SK-N-SH treated with all-trans-retinoic acid at 6 μM for 48 hours (cell line): Measurements from ENCODE around the gene KRT39.

Experiments
- ARNTL ChIP-seq: fragments of 450-650 bp; formaldehyde crosslinking; IDR thresholded peaks from 2 replicates; pipeline ENCODE4 v1.5.0; 2020; ENCODE audit warnings: low read depth, mild to moderate bottlenecking, moderate library complexity, borderline replicate concordance
- ISL1 ChIP-seq: fragments of 250-450 bp; sonication (Bioruptor Pico); IDR thresholded peaks from 2 replicates; pipeline ENCODE4 v2.1.2; 2022; ENCODE audit warnings: mild to moderate bottlenecking, moderate library complexity
- PPARA ChIP-seq: fragments of 250-450 bp; sonication (Bioruptor Pico); IDR thresholded peaks from 2 replicates; pipeline ENCODE4 v1.5.0; 2020; ENCODE audit warnings: mild to moderate bottlenecking, borderline replicate concordance
- SNAI2 ChIP-seq: fragments of 250-450 bp; sonication (Bioruptor Pico); IDR thresholded peaks from 2 replicates; pipeline ENCODE4 v1.5.0; 2020; ENCODE audit warnings: mild to moderate bottlenecking, moderate library complexity
- TCF4 ChIP-seq: fragments of 250-450 bp; sonication (Bioruptor Pico); IDR thresholded peaks from 2 replicates; pipeline ENCODE4 v1.8.0; 2021; ENCODE audit warnings: mild to moderate bottlenecking, moderate library complexity, borderline replicate concordance
- TOX ChIP-seq: fragments of 250-450 bp; sonication (Bioruptor Pico); IDR thresholded peaks from 2 replicates; pipeline ENCODE4 v1.8.0; 2021; ENCODE audit warnings: mild to moderate bottlenecking, moderate library complexity, borderline replicate concordance
- ZC3H10 ChIP-seq: fragments of 250-450 bp; sonication (Bioruptor Pico); IDR thresholded peaks from 2 replicates; pipeline ENCODE4 v1.5.1; 2021; ENCODE audit warnings: mild to moderate bottlenecking, moderate library complexity
- ZFP3 ChIP-seq: fragments of 250-450 bp; sonication (Bioruptor Pico); IDR thresholded peaks from 2 replicates; pipeline ENCODE4 v1.5.0; 2020; ENCODE audit warnings: mild to moderate bottlenecking, moderate library complexity
- ZNF565 ChIP-seq: fragments of 450-650 bp; formaldehyde crosslinking; conservative IDR thresholded peaks from 2 replicates; pipeline ENCODE4 v1.5.0; 2020; ENCODE audit warnings: low read depth, mild to moderate bottlenecking, moderate library complexity
- TF ChIP-seq, protein P1 (sequence below): fragments of 250-450 bp; sonication (Bioruptor Pico); IDR thresholded peaks from 2 replicates; pipeline ENCODE4 v1.5.0; 2020; ENCODE audit warnings: mild to moderate bottlenecking, moderate library complexity
- TF ChIP-seq, protein P2 (sequence below): fragments of 250-450 bp; sonication (Bioruptor Pico); IDR thresholded peaks from 2 replicates; pipeline ENCODE4 v1.5.1; 2020; ENCODE audit warnings: low read depth, mild to moderate bottlenecking, moderate library complexity
- TF ChIP-seq, protein P3 (sequence below): fragments of 250-450 bp; sonication (Bioruptor Pico); IDR thresholded peaks from 2 replicates; pipeline ENCODE4 v1.8.0; 2020; ENCODE audit warnings: mild to moderate bottlenecking, moderate library complexity, borderline replicate concordance

DNA sequence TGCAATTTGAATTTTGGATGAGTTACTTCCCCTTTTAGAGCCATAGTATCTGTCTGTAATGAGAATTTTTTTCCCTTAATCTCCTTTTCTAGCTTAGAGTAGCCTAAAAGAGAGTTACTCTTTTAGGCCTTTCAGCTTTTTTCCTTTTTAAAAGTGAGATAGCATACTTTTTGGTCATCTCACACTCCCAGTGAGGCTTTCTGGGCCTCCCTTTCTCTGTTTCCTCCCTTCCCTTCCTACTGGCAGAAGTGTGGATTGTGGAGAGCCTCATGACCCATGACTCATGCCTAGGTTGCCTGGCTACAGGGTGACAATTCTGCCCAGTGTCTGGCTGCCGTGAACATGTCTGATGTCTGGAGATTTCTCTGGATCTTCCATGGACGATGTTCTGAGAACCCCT is 44.5 kb downstream of the KRT39 start:
- TF ChIP-seq SNAI2 (CRISPR knock-in tag) (no peak), ZC3H10 (no peak), TCF4 (no peak), ISL1 (CRISPR knock-in tag) (no peak), PPARA (CRISPR knock-in tag) (no peak), ZFP3 (no peak), TOX (CRISPR knock-in tag) (no peak), ARNTL (CRISPR knock-in tag) (no peak), ZNF565 (no peak)
- TF ChIP-seq, protein P1, sequence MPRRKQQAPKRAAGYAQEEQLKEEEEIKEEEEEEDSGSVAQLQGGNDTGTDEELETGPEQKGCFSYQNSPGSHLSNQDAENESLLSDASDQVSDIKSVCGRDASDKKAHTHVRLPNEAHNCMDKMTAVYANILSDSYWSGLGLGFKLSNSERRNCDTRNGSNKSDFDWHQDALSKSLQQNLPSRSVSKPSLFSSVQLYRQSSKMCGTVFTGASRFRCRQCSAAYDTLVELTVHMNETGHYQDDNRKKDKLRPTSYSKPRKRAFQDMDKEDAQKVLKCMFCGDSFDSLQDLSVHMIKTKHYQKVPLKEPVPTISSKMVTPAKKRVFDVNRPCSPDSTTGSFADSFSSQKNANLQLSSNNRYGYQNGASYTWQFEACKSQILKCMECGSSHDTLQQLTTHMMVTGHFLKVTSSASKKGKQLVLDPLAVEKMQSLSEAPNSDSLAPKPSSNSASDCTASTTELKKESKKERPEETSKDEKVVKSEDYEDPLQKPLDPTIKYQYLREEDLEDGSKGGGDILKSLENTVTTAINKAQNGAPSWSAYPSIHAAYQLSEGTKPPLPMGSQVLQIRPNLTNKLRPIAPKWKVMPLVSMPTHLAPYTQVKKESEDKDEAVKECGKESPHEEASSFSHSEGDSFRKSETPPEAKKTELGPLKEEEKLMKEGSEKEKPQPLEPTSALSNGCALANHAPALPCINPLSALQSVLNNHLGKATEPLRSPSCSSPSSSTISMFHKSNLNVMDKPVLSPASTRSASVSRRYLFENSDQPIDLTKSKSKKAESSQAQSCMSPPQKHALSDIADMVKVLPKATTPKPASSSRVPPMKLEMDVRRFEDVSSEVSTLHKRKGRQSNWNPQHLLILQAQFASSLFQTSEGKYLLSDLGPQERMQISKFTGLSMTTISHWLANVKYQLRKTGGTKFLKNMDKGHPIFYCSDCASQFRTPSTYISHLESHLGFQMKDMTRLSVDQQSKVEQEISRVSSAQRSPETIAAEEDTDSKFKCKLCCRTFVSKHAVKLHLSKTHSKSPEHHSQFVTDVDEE (CRISPR knock-in tag): no peak
- TF ChIP-seq, protein P2, sequence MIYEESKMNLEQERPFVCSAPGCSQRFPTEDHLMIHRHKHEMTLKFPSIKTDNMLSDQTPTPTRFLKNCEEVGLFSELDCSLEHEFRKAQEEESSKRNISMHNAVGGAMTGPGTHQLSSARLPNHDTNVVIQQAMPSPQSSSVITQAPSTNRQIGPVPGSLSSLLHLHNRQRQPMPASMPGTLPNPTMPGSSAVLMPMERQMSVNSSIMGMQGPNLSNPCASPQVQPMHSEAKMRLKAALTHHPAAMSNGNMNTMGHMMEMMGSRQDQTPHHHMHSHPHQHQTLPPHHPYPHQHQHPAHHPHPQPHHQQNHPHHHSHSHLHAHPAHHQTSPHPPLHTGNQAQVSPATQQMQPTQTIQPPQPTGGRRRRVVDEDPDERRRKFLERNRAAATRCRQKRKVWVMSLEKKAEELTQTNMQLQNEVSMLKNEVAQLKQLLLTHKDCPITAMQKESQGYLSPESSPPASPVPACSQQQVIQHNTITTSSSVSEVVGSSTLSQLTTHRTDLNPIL (CRISPR knock-in tag): no peak
- TF ChIP-seq, protein P3, sequence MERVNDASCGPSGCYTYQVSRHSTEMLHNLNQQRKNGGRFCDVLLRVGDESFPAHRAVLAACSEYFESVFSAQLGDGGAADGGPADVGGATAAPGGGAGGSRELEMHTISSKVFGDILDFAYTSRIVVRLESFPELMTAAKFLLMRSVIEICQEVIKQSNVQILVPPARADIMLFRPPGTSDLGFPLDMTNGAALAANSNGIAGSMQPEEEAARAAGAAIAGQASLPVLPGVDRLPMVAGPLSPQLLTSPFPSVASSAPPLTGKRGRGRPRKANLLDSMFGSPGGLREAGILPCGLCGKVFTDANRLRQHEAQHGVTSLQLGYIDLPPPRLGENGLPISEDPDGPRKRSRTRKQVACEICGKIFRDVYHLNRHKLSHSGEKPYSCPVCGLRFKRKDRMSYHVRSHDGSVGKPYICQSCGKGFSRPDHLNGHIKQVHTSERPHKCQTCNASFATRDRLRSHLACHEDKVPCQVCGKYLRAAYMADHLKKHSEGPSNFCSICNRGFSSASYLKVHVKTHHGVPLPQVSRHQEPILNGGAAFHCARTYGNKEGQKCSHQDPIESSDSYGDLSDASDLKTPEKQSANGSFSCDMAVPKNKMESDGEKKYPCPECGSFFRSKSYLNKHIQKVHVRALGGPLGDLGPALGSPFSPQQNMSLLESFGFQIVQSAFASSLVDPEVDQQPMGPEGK (CRISPR knock-in tag): no peak
